Lung (tissue), 12 donors: Measurements from ENCODE around the gene AGPAT3. TPM values are rescaled to one million over a fixed set of nuclear protein-coding genes. Genes with fewer than 3 reads are reported as not detected.

Experiments
- ATAC-seq: fragments of 200-7000 bp; cut with Tn5 transposase; one replicate; pipeline ENCODE4 v1.9.1; 2020; ENCODE audit warnings: moderate number of reproducible peaks; ENCODE audit not compliant: insufficient read depth, low FRiP score
- DNase-seq, 3 donors: peaks; one replicate each; pipeline ENCODE4 v3.0.0-alpha.2; 2013 to 2017
- H3K27ac ChIP-seq, 2 donors: one replicate each; pipeline ENCODE4 v1.5.1; 2013; ENCODE audit warnings: mild to moderate bottlenecking in 2 of 2, moderate library complexity in 2 of 2, control low read depth in 1 of 2, inconsistent platforms in 1 of 2, low read depth in 1 of 2, low read length in 1 of 2
- H3K27me3 ChIP-seq, 3 donors: one replicate each; pipeline ENCODE4 v1.5.1; 2013; ENCODE audit warnings: low read length in 2 of 3; ENCODE audit not compliant: control insufficient read depth in 3 of 3, insufficient read depth in 3 of 3
- H3K36me3 ChIP-seq, 4 donors: one replicate each; pipeline ENCODE4 v1.5.1; 2013; ENCODE audit warnings: low read length in 4 of 4, mild to moderate bottlenecking in 1 of 4, moderate library complexity in 1 of 4; ENCODE audit not compliant: control insufficient read depth in 4 of 4, insufficient read depth in 4 of 4
- H3K4me1 ChIP-seq, 5 donors: one replicate each; pipeline ENCODE4 v1.5.1; 2013; ENCODE audit warnings: low read length in 5 of 5, mild to moderate bottlenecking in 2 of 5, moderate library complexity in 1 of 5; ENCODE audit not compliant: control insufficient read depth in 5 of 5, insufficient read depth in 5 of 5
- H3K4me3 ChIP-seq: one replicate; pipeline ENCODE4 v1.5.1; 2013; ENCODE audit warnings: mild to moderate bottlenecking, control low read depth, moderate library complexity
- H3K9ac ChIP-seq, 2 donors: one replicate each; pipeline ENCODE4 v1.5.1; 2013; ENCODE audit warnings: low read length in 2 of 2, control low read depth in 1 of 2; ENCODE audit not compliant: insufficient read depth in 1 of 2
- H3K9me3 ChIP-seq, 4 donors: one replicate each; pipeline ENCODE4 v1.5.1; 2013; ENCODE audit warnings: low read length in 3 of 4, mild to moderate bottlenecking in 1 of 4, moderate library complexity in 1 of 4; ENCODE audit not compliant: control insufficient read depth in 4 of 4, insufficient read depth in 3 of 4
- WGBS, 2 donors: extraction: QIAGEN DNeasy Blood & Tissue Kit; methylation state at CpG; one replicate each; pipeline ENCODE4 v1.1.7; 2013; 5-methylcytosine and 5-hydroxymethylcytosine counted together
- polyA plus RNA-seq, 2 donors: library from polyadenylated mRNA; stranded (reverse); fragments of 200-250 nt; gene quantifications; one replicate each; pipeline ENCODE4 v1.2.1, GENCODE V29; 2013
- total RNA-seq, 2 donors: library from RNA; depleted of rRNA in 1 of 2; stranded (reverse); fragments of >200 nt in 1 of 2; gene quantifications; one replicate each; pipeline ENCODE4 v1.2.1, GENCODE V29; 2014 to 2021
- TF ChIP-seq, protein P1 (sequence below): IDR thresholded peaks from 2 replicates; pipeline ENCODE4 v1.5.1; 2012; ENCODE audit warnings: mild to moderate bottlenecking; ENCODE audit errors: control extremely low read depth, extremely low read depth
- donor health status: control.
- donor health status: control.
- donor health status: Bipolar disorder and iron deficiency.
- donor health status: healthy.
- donor health status: DM: yes; HTN: yes; CAD: no.

AGPAT3 gene
- total and polyA plus RNA-seq, 4 donors, result 29.4 to 120 (median 43.9) TPM

DNA sequence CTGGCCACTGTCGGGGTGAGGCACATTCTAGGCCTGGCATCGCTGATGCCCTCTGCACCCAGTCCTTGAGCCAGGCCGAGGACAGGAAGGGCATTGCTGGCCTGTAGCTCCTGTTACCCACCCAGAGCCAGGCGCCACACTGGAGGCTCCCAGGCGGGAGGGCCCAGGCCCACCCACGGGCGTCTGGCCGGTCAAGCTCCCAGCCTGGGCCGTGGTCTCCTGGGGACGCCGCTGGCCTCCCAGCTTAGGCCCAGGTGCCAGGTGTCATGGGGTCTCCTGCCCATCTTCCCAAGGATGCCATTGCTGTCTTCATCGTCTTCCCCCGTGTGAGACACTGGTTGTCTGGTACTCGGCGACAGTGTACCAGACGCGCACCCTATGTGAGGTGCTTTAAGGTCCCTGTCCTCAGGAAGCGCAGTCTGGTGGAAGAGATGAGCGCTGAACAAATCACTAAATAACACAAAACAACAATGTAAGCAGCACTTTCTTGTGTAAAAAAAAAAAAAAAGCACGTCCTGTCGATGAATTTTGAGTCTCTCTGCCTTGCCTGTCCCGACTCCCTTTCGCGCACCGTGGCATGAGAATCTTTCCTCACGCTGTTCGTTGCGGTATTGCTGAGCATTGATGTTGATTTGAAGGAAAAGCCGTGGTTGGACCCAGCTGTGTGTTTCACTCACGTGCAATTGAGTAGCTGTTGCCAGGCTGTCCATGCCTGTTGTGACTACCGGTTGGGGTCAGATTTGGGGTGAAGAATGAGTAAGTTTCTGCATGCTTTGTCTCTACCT is 120.1 kb downstream of the AGPAT3 start:
- ATAC-seq (no peak), DNase-seq (peak in 2 of 3 donors; percentile 23 to 34)
- TF ChIP-seq, protein P1, sequence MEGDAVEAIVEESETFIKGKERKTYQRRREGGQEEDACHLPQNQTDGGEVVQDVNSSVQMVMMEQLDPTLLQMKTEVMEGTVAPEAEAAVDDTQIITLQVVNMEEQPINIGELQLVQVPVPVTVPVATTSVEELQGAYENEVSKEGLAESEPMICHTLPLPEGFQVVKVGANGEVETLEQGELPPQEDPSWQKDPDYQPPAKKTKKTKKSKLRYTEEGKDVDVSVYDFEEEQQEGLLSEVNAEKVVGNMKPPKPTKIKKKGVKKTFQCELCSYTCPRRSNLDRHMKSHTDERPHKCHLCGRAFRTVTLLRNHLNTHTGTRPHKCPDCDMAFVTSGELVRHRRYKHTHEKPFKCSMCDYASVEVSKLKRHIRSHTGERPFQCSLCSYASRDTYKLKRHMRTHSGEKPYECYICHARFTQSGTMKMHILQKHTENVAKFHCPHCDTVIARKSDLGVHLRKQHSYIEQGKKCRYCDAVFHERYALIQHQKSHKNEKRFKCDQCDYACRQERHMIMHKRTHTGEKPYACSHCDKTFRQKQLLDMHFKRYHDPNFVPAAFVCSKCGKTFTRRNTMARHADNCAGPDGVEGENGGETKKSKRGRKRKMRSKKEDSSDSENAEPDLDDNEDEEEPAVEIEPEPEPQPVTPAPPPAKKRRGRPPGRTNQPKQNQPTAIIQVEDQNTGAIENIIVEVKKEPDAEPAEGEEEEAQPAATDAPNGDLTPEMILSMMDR, result no peak
- Histone ChIP-seq H3K36me3 (peaks cover 2 to 32% (median 13%) of the 10 kb centered on the region in 4 donors), H3K4me1 (peaks cover 0 to 10% (median 7%) of the 10 kb centered on the region in 5 donors), H3K27me3 (peaks cover 0 to 6% (median 0%) of the 10 kb centered on the region in 3 donors), H3K9ac (no peak overlapping the region), H3K27ac (no peak overlapping the region), H3K9me3 (no peaks in the 10 kb centered on the region), H3K4me3 (no peak overlapping the region)
- WGBS, 2 donors, result 90 to 91% methylated on average over 31 of the region's 31 CpGs

DNA sequence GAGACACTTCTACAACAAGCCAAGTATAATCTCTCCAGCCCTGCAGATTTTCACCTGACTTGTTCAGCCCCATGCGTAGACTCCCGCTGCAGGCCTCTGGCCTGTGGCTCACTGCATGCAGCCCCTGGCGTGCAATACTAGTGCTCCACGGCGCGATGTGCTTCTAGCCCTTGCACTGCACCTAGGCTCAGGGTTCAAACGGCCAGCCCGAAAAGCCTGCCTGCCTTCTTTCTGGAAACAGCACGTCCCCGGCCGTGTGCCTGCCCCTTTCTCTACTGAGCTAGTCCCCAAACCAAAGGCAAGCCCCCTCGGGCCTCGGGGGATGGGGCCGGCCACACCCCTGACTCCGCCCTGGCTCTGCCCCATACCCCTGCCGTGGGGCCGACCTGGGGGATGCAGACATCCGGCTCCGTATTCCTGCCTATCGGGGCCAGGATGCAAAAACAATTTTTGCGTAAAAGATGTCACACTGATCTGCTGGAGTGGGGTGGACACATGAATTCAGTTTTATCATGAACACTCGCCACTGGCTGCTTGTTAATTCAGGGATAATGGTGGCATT is 120.7 kb downstream of the AGPAT3 start:
- TF ChIP-seq, protein P1, result no peak
- Histone ChIP-seq H3K9ac (peak overlapping the region in 1 of 2 donors; percentile 38), H3K27me3 (peaks cover 0 to 6% (median 0%) of the 10 kb centered on the region in 3 donors), H3K9me3 (no peaks in the 10 kb centered on the region), H3K4me1 (peaks cover 0 to 10% (median 7%) of the 10 kb centered on the region in 5 donors), H3K4me3 (no peak overlapping the region), H3K36me3 (peaks cover 0 to 28% (median 13%) of the 10 kb centered on the region in 4 donors), H3K27ac (no peak overlapping the region)
- WGBS, 2 donors, result 23 to 29% methylated on average over 22 of the region's 22 CpGs
- no peak for ATAC-seq
- peak in 1 of 3 donors; percentile 25 for DNase-seq

DNA sequence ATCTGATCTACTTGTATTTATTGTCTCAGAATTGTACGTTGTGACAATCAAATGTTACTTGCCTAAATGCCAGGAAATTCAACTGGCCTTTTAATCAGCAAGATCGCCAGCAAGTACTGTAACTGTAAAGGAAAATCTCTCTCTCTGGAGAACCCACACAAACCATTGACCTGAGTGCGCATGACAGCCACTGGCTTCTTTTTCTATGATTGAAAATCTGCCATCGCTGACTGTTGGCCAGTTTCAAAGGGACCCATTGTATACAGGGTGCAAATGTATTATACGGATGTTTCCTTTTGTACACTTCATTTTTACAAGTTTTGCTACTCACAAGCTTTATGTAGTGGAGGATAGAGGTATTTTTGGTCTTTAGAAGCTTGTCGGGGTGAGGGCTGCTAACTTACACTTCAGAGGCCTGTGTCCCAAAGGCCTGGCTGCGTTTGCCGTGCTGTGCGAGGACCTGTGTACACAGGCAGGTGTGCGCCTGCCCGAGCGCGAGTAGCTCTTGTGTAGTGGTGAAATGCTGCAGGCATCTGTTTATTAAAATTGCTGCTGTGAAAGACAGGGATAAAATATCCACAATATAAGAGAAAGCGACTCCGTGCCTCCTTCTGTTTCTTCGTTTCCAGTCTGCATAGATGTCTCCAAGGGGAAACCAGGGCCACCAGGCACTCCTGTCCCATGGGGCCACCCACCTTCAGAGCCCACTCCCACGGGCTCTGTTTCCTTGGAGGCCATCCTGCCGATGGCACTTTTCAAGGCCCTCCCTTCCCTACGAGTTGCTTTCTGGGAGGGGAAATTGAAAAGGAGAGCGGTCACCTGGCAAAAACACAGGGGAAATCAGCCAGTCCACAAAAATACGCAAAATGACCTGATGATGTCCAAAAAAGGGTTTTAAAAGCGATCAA is 121.8 kb downstream of the AGPAT3 start:
- no peak overlapping the region for H3K4me3 ChIP-seq
- peaks cover 0 to 6% (median 0%) of the 10 kb centered on the region in 3 donors for H3K27me3 ChIP-seq
- H3K27ac ChIP-seq, result no peak overlapping the region
- peaks cover 0 to 10% (median 7%) of the 10 kb centered on the region in 5 donors for H3K4me1 ChIP-seq
- no peak overlapping the region for H3K9ac ChIP-seq
- peaks cover 0 to 18% (median 9%) of the 10 kb centered on the region in 4 donors for H3K36me3 ChIP-seq
- H3K9me3 ChIP-seq, result no peaks in the 10 kb centered on the region
- WGBS, 2 donors, result 73 to 85% methylated on average over 22 of the region's 22 CpGs
- ATAC-seq (no peak), DNase-seq (no peak)
- TF ChIP-seq, protein P1, result no peak
